Esophagus muscularis mucosa (tissue), 4 donors: Measurements from ENCODE around the gene SPDYC. TPM values are rescaled to one million over a fixed set of nuclear protein-coding genes. Genes with fewer than 3 reads are reported as not detected.

ENCODE experiments used
- DNase-seq: peaks from one replicate; pipeline ENCODE4 v3.0.0-alpha.2; 2017; ENCODE audit errors: extremely low spot score
- H3K27ac ChIP-seq, 4 donors: fragments of 200-600 bp; sonication (generic); replicated peaks in 1 of 4; 1 replicate in 3 of 4; 2 replicates in 1 of 4; pipeline ENCODE4 v1.5.1; 2016 to 2019; ENCODE audit warnings: mild to moderate bottlenecking in 1 of 4
- H3K27me3 ChIP-seq, 4 donors: fragments of 200-600 bp; sonication (generic); one replicate each; pipeline versions ENCODE4 v1.5.1 to v1.6.0; 2016 to 2019
- H3K36me3 ChIP-seq, 4 donors: fragments of 200-600 bp; sonication (generic); one replicate each; pipeline ENCODE4 v1.5.1; 2016 to 2019
- H3K4me1 ChIP-seq, 4 donors: fragments of 200-600 bp; sonication (generic); one replicate each; pipeline ENCODE4 v1.5.1; 2016 to 2019
- H3K4me3 ChIP-seq, 4 donors: fragments of 200-600 bp; sonication (generic); 1 replicate in 2 of 4; 2 replicates in 2 of 4; pipeline ENCODE4 v1.5.1; 2016 to 2019; ENCODE audit warnings: mild to moderate bottlenecking in 4 of 4, moderate library complexity in 1 of 4
- H3K9me3 ChIP-seq, 4 donors: fragments of 200-600 bp; sonication (generic); 1 replicate in 3 of 4; 2 replicates in 1 of 4; pipeline ENCODE4 v1.5.1; 2016 to 2019
- EP300 ChIP-seq: sonication (generic); formaldehyde crosslinking; IDR thresholded peaks from one replicate; pipeline ENCODE4 v1.6.1; 2017; ENCODE audit warnings: antibody characterized with exemption
- POLR2A ChIP-seq: fragments of 450-650 bp; IDR thresholded peaks from one replicate; pipeline ENCODE4 v1.6.1; 2017; ENCODE audit warnings: antibody characterized with exemption, moderate library complexity, mild to moderate bottlenecking, low read depth
- POLR2AphosphoS5 ChIP-seq, 2 donors: sonication (generic); formaldehyde crosslinking; IDR thresholded peaks; one replicate each; pipeline ENCODE4 v1.6.1; 2017; ENCODE audit warnings: antibody characterized with exemption in 2 of 2
- WGBS: methylation state at CpG from one replicate; pipeline ENCODE4 v1.1.5; 2018; 5-methylcytosine and 5-hydroxymethylcytosine counted together
- intact Hi-C: fragments of 100-400 bp; cut with DNase I; formaldehyde crosslinking; loops from one replicate; pipeline ENCODE4 v1.15.1; 2023
- total RNA-seq, 4 donors: library from RNA; depleted of rRNA; stranded (reverse); fragments of >200 nt; gene quantifications; one replicate each; pipeline versions ENCODE4 v1.1.0 to v1.2.1, GENCODE V29; 2016
- TF ChIP-seq, protein P1 (sequence below), 3 experiments: fragments of 200-600 bp in 2 of 3; fragments of 450-650 bp in 1 of 3; sonication (generic) in 2 of 3; IDR thresholded peaks; one replicate each; pipeline ENCODE4 v1.5.1; 2017 to 2019; ENCODE audit warnings: antibody characterized with exemption in 3 of 3, mild to moderate bottlenecking in 2 of 3, moderate library complexity in 1 of 3

SPDYC gene
- total RNA-seq, 4 donors from 2014 or later, result not detected

DNA sequence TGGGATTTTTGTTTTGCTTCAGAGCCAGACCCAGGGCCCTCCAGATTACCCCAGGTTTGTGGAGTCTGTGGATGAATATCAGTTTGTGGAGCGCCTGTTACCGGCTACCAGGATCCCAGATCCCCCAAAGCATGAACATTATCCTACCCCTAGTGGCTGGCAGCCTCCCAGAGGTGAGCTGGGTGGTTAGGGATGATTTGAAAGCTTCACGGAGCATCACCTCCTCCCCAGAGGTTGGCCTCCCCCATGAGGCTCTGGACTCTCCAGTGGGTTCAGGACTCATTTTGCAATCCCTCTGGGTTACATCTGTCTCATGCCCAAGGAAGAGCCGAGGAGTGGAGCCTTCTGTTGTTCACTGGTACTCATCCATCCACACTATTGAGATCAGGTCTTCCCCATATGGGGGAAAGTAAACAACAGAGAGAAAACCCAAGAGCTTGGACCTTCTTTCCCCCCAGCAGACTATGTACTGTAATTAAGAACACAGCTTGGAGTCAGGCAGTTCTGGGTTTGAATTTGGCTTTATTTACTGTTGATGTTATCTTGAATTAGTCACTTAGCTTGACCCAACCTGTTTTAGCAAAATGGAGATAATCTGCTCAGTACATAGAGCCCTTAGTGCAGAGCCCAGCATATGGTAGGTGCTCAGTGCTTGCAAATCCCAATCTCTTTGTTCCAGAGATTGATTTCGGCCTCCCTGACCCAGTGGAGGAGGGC is 45.4 kb upstream of the SPDYC start:
- intact Hi-C loops, result no loop called here
- no peak overlapping the region for H3K27ac ChIP-seq
- H3K4me1 ChIP-seq, result peaks cover 23 to 38% (median 32%) of the 10 kb centered on the region in 4 donors
- no peak overlapping the region for H3K4me3 ChIP-seq
- H3K9me3 ChIP-seq, result no peaks in the 10 kb centered on the region
- DNase-seq, result no peak
- H3K36me3 ChIP-seq, result peaks cover 51 to 71% (median 69%) of the 10 kb centered on the region in 4 donors
- H3K27me3 ChIP-seq, result no peaks in the 10 kb centered on the region
- TF ChIP-seq EP300 (no peak), POLR2AphosphoS5 (IDR thresholded peaks at IDR 0.05) (no peak), POLR2A (no peak)
- TF ChIP-seq, protein P1, sequence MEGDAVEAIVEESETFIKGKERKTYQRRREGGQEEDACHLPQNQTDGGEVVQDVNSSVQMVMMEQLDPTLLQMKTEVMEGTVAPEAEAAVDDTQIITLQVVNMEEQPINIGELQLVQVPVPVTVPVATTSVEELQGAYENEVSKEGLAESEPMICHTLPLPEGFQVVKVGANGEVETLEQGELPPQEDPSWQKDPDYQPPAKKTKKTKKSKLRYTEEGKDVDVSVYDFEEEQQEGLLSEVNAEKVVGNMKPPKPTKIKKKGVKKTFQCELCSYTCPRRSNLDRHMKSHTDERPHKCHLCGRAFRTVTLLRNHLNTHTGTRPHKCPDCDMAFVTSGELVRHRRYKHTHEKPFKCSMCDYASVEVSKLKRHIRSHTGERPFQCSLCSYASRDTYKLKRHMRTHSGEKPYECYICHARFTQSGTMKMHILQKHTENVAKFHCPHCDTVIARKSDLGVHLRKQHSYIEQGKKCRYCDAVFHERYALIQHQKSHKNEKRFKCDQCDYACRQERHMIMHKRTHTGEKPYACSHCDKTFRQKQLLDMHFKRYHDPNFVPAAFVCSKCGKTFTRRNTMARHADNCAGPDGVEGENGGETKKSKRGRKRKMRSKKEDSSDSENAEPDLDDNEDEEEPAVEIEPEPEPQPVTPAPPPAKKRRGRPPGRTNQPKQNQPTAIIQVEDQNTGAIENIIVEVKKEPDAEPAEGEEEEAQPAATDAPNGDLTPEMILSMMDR (IDR thresholded peaks at IDR 0.05), result no peak
- WGBS, result 85% methylated on average over 4 of the region's 5 CpGs

DNA sequence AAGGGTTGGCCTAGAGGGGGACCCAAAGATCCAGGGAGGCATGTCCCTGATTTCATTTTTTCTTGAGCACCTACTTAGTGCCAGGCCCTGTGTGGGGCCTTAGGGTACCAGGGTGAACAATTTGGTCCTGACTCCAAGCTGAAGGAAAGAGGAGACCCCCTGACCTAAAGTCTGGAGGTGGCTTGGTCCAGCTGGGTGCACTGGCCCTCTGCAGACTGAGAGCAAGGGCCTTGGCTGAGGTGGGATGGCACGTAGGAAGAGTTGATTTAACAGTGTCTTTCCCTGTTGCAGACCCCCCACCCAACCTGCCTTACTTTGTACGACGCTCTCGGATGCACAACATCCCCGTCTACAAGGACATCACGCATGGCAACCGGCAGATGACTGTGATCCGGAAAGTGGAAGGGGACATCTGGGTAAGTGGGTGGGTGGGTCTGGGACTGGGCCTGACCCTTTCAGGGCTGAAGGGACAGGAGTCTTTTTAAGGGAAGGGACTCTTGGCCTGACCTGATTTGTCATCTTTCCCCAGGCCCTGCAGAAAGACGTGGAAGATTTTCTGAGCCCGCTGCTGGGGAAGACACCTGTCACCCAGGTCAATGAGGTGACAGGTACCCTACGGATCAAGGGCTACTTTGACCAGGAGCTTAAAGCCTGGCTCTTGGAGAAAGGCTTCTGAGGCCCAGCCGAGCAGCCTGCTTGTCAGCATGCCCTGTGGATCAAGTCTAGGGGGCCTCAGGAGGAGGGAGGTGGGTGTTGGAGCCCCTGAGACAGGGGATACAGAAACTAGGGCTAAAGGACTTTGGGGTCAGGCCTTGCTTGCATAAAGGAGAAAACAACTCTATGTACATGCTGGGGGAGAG is 44.6 kb upstream of the SPDYC start:
- 86% methylated on average over 11 of the region's 12 CpGs for WGBS
- Histone ChIP-seq H3K27ac (no peak overlapping the region), H3K4me3 (no peak overlapping the region), H3K9me3 (no peaks in the 10 kb centered on the region), H3K36me3 (peaks cover 58 to 71% (median 69%) of the 10 kb centered on the region in 4 donors), H3K4me1 (peaks cover 20 to 33% (median 30%) of the 10 kb centered on the region in 4 donors), H3K27me3 (no peaks in the 10 kb centered on the region)
- intact Hi-C loops, result no loop called here
- no peak for TF ChIP-seq EP300
- TF ChIP-seq, protein P1 (IDR thresholded peaks at IDR 0.05), result no peak
- no peak for TF ChIP-seq POLR2A
- no peak for TF ChIP-seq POLR2AphosphoS5 (IDR thresholded peaks at IDR 0.05)
- no peak for DNase-seq

DNA sequence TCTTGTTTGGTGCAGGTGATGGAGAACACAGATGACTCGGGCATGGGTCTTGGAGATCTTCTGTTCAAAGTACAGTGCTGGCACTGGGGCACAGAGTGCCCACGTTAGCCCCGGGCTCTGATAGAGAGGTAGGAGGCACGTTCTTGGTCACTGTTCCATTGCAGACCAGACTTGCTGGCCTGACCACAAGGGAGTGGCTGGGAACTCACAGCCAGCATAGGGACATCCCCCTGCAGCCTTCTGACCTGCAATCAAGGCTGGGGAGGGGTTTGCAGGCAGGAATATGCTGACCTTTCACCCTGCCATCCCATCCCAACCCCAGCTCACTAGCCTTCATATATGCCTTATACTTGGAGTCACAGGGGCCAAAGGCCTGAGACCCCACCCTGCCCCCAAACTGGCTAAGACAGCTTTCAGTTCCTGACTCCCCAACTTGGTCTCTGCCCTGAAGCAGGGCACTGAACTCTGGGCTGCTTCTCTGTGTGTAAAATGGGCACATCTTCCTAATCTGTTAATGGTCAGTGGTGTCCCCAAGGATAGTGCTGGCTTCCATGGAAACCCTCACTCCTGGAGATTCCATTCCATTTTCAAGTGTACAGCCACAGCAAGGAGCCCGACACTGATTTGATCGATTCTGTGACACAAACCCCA is 43.3 kb upstream of the SPDYC start:
- H3K4me1 ChIP-seq, result peaks cover 9 to 21% (median 19%) of the 10 kb centered on the region in 4 donors
- no peaks in the 10 kb centered on the region for H3K27me3 ChIP-seq
- WGBS, result 85% methylated on average over 4 of the region's 6 CpGs
- H3K36me3 ChIP-seq, result peaks cover 64 to 77% (median 75%) of the 10 kb centered on the region in 4 donors
- H3K9me3 ChIP-seq, result no peaks in the 10 kb centered on the region
- intact Hi-C loops, result no loop called here
- no peak overlapping the region for H3K4me3 ChIP-seq
- no peak overlapping the region for H3K27ac ChIP-seq
- DNase-seq, result no peak
- TF ChIP-seq, protein P1 (IDR thresholded peaks at IDR 0.05), result no peak

DNA sequence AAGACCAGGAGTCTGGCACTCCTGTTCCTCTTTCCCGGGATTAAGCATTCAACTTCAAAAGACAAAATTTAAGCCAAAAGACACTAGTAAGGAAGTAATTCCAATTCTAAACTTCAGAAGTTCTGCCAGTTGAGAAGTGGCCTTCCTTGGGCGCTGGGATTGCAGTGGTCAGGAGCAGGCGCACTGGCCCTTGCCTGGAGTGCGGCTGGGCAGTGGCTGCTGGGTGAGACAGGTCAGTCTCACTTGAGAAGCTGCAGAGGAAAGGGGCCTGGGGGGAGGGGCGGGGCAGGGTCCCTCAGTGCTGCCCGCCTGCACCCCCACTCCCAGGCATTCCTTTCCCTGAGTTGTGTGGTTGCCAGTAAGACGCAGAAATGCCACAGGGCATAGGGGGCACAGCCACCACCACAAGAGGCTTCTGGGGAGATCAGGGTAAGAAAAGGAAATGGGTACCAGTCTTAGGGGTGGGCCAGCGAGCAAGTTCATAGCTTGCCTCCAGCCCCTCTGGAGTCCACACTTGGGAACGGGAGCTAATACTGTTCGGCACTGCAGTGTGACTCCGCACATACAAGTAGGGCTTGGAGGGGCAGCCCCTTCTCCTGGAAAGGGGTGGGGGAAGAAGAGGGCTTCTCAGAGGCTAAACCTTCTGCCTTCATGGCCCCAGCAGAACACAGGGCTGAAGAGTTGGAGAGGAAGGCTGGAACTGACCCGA is 42.4 kb upstream of the SPDYC start:
- no peaks in the 10 kb centered on the region for H3K27me3 ChIP-seq
- H3K4me1 ChIP-seq, result peaks cover 11 to 27% (median 23%) of the 10 kb centered on the region in 4 donors
- 78% methylated on average over 12 of the region's 12 CpGs for WGBS
- intact Hi-C loops, result no loop called here
- no peak for TF ChIP-seq POLR2A
- TF ChIP-seq POLR2AphosphoS5 (IDR thresholded peaks at IDR 0.05), result no peak
- TF ChIP-seq, protein P1 (IDR thresholded peaks at IDR 0.05), result no peak
- TF ChIP-seq EP300, result no peak
- peaks cover 64 to 86% (median 84%) of the 10 kb centered on the region in 4 donors for H3K36me3 ChIP-seq
- H3K4me3 ChIP-seq, result no peak overlapping the region
- no peak overlapping the region for H3K27ac ChIP-seq
- H3K9me3 ChIP-seq, result no peaks in the 10 kb centered on the region
- no peak for DNase-seq
